HG03159 (cell line): ENCODE results near the gene GJB2.

Source experiments
- ATAC-seq: cut with Tn5 transposase; IDR thresholded peaks from one replicate; pipeline ENCODE4 v1.9.1; 2021; ENCODE audit warnings: mild to moderate bottlenecking, moderate library complexity; ENCODE audit not compliant: unreplicated experiment

Gene GJB2

DNA sequence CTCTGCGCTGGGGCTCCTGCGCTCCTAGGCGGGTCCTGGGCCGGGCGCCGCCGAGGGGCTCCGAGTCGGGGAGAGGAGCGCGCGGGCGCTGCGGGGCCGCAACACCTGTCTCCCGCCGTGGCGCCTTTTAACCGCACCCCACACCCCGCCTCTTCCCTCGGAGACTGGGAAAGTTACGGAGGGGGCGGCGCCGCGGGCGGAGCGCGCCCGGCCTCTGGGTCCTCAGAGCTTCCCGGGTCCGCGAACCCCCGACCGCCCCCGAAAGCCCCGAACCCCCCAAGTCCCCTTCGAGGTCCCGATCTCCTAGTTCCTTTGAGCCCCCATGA is at the start of gene GJB2:
Gene GJB2, minus strand, starts transcription at position 103 of the 326 bp plus-strand sequence. CDS start 3,357 bp downstream, outside the sequence.
- ATAC-seq: no peak

DNA sequence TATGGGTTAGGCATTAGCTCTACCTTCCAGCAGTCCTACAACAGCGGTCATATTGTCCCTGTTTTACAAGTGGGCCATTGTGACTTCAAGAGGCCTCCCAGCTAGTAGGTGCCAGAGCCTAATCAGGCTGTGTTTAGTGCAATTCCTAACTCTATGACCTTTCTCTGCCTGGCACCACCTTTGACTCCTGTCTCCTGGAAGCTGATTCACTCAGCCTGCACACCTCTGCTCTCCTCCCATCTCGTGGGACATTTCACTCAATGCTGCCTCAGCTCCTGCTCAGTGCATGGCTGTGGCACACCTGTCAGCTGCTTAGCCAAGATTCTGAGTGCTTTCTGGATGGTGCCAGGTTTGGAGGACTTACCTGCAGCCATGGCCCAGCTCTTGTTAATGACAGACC is 48.9 kb upstream of the GJB2 start:
- ATAC-seq: no peak

DNA sequence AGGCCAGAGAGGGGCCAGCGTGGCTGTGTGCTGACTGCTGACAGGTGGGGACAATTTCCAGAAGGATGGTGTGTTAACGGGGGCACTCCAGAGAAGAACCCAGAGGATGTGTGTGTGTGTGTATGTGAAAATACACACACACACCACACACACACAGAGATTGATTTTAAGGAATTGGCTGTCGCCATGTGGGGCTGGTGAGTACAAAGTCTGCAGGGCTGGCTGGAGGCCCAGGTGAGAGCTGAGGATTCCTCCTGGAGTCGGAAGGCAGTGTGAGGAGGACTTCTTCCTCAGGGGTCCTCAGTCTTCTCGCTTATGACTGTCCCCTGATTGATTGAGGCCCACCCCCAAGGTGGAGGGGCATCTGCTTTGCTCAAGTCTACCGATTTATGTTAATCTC is 47.0 kb upstream of the GJB2 start:
- no peak for ATAC-seq

DNA sequence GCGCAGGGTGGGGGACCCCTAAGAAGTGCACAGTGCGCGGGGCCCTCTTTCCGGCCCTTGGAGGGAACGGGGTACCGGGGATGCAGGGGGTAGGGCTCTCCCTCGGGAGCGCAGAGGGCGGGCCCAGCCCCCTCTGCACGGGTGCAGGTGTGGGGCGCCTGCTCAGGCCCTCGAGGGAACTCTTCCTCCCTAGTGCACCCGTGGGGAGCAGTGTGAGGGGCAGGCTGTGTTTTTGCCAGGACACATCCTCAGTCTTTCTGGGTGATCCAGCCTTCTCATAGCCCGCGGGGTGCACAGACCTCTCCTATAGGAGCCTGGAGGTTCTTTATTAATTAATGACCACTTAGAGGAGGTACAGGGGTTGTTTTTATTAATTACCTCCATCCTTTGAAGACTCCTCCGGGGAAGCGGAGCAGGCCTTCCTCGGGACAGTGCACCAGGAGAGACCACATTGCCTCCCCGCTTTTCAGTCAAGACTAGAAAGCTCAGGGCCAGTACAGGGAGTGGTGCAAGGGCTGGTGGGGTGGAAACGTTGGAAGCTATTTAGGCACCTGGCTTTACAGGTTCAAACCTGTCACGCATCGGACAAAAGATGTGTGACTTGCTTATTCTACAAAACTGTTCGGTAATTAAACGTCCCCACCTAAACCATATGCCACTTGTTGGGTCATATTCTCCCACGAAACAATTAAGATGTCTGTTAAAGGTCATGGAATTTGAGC is 40.0 kb upstream of the GJB2 start:
- no peak for ATAC-seq

DNA sequence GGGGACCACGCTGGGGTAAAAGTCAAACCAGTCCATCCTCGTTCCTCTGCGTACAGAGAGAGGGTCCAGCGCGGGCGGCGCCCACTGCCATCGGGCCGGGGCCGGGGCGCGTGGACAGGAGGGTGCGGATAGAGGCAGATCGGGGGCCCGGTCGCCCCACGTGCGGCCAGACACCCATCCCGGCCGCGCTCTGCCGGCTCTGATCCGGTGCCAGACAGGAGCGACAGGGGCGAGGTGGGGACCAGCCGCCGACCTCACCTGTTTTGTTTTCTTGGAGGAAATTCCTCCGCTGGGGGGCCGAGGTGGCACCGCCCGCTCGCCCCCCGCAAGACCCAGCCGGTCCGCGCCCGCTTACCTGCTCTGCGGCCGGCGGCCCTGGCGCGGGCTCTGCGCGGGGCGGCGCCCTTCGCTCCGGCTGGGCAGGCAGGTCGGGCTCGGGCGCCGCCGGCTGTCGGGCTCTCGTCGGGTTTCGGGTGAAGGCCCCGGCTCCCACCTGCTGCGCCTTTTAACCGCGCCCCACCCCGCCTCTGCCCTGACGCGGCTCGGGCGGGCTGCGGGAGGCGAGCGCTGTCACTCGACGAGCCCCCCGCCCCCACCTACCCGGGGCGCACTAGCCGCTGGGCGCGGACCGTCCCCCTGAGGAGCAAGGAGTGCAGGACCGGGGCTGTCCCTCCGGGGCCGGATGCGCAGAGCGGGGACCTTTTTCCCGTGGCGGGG is 39.3 kb upstream of the GJB2 start, which contains the start of gene GJB6:
Gene GJB6, minus strand, starts transcription at position 481 of the 717 bp plus-strand sequence. CDS start 8,839 bp downstream, outside the sequence.
- no peak for ATAC-seq

DNA sequence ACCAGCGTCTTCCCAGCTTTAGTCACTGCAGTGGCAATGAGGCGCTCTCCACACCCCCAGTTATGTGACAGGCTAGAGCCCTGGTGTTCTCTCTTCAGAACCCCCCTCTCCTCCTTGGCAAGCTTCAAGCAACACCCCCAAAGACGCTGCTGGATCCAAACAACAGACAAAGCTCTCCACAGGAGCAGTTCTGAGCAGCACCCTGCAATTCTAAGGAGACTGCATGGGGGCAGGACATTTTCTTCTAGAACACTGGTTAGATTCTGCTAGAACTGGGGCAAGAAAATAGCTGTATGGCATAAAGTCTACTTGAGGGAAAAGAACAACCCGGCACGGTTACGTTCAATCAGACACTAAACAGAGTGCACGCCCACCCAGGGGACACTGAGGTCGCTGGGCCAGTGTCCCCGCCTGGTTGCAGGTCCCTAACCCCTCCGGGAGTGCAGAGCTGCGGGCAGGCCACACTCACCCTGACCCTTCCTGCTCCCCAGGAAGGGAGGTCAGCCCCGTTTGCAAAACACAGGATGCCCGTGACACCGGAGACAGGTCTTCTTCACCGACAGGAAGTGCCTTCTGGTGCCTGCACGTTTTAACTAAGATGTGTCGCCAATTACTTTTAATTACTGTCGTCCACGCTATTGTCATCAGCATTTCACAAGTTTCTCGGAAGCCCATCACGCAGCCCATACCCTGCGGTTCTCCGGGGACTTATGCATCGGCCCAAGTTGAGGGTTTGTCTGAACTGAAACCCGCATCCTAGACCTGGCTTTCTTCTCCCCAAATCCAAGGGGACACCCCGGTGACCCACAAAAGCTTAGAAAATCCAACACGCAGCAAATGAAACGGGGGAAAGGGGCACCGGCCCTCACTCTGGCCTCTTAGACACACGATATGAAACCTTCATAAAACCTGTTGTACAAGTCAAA is 38.4 kb upstream of the GJB2 start:
- no peak for ATAC-seq

DNA sequence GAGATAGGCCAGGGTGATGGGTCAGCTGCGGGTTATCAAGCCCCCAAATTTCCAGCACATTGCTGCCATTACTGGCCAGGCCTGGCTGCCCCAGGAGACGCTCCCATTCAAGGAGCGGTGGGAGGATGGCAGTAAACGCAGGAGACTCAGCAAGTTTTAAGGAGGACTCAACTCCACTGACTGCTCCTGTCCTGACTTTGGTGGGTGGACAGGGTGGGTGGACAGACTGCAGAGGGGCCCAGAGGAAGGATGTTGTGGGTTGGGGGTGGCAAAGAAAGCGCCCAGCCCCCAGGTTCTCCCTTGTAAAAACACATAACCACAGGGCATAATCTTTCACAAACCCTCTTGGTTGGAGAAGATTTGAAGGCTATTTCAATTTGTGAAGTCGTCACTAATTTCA is 35.0 kb upstream of the GJB2 start:
- no peak for ATAC-seq

DNA sequence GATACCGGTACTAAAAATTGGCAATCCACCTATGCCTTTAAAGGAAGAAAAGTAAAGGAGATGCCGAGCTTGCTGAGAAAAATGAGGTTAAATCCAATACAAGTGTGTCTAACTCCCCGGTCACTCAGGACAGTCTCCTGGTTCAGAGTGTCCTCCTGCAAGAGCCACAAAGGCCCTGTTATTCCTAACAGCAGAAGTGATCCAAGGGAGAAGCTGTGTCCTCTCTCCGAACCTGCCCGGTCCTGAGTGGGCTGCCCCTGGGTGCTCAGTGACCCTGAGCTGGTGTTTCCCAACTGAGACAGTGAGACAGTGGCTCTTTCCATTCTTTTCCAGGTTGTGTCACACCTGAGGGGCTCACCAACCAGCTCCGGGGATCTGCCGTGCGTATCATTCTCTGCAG is 34.5 kb upstream of the GJB2 start:
- ATAC-seq: no peak

DNA sequence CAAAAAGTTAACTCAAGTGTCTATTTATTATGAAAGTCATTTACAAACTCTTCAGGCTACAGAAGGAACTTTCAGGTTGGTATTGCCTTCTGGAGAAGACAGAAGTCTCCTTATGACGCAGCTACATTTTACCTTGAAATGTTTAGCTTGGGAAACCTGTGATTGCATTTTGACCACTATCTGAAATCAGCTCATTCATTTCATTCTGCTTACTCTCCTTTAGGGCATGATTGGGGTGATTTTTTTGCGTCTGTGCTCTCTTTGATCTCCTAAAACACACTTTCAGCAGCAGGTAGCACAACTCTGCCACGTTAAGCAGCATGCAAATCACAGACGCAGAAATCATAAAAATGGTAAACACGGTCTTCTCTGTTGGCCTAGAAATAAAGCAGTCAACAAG is 29.8 kb upstream of the GJB2 start:
- no peak for ATAC-seq

DNA sequence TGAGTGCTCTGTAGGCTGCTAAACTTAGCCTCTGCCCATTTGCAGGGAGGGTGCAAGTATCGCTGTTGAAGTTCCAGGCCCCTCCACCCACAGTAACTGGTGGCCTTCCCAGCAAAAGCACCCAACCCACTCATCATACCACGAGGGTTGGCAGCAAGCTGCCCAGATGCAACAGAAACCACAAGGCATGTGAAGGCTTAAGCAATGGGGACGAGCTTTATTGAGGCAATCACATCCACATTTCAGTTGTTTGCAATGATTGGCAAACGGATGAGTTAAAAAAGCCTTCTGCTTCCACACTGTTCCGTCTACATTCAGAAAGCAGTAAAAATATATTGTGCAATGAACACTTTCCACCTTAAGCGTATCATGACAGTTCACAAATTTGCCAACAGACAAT is 29.0 kb upstream of the GJB2 start:
- no peak for ATAC-seq

DNA sequence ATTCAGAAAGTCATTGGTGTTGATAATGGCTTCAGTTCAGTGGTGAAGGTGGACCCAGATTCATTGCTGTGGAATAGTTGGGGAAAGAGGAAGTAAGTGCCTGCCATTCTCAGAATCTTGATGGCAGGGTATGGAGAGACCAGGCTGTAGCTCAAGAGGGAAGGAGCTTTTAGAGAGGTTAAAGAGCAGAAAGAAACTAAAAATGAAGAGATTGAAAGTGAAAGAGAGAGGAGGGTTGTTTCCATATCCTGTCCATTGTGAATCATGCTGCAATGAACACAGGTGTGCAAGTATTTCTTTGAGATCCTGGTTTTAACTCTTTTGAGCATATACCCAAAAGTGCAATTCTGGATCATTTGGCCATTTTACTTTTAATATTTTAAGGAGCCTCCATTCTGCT is 26.8 kb upstream of the GJB2 start:
- ATAC-seq: peak; percentile 95

DNA sequence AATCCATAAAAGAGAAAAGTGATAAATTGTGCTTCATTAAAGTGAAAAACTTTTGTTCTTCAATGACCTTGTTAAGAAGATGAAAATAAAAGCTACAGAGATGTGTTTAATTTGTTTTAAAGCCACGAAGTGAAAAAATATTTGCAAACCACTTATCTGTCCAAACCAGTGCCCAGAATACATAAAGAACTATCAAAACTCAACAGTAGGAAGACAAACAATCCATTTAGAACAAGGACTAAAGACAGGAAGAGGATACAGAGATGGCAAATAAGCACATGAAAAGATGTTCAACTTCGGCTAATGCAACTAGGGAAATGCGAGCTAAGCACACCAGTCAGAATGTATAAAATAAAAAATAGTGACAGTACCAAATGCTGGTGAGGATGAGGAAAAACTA is 24.4 kb upstream of the GJB2 start:
- no peak for ATAC-seq

DNA sequence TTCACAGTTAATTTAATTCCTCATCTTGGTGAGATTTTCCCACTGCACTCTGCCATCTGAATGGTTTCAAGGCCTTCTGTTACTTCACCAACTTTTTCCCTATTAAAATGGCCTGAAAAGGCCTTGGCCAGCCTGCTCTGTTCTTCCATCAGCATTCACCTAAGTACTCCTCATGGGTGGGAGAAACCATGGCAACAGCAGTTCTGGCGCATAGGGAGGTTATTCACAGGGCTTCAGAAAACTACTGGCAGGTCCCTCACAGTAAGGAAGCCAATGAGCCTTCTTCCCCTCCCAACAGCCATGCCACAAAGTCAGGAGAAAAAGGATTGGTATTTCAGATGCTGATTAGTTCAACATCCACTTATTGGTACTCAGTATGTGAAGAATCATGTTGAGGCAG is 17.2 kb upstream of the GJB2 start:
- no peak for ATAC-seq

DNA sequence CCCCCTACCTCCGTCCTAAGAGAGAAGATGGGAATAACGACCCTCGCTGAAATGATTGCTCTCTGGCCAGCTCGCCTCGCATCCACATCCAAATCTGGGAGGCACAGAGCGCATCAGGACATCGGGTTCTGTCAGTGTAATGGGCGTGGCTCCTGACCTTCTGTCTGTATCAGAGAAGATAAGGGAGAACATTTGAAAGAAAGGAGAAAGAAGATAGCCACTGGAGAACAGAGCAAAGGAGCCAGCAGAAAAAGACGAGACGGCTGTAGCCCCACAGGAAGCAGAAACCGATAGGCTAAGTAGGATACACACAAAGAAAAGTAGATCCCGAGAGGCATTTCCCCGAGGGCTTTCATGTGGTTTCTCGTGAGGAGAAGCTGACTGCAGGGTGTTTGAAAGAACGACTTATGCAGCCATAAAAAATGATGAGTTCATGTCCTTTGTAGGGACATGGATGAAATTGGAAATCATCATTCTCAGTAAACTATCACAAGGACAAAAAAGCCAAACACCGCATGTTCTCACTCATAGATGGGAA is 14.0 kb upstream of the GJB2 start:
- ATAC-seq: no peak

DNA sequence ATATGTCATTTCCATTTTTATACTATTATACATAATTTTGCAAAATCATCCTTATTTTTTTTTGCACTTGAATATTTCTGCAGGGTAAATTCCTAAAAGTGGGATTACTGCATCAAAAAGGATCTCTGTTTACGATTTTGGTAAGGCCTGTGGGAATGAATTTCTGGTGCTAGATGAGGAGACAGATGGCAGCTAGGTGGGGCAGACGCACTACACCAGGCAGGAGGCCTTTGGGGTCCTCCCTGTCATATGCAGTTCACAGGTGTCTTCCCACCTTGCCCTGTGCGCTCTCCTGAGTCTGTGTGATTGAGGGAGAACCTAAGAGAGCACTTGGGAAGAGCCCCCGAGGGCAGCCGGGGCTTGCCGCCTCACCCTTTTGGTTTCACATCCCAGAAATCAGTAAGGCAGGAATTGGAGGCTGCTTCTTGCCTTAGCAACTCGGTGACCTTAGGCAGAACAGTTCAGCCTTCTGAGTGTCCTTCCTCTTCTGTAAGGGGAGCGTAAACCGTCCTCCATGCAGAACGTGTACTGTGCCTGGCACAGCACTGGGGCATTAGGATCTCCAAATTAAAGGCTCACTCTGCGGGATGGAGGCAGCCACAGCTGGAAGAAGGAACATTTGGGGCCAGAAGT is 13.4 kb upstream of the GJB2 start:
- no peak for ATAC-seq

DNA sequence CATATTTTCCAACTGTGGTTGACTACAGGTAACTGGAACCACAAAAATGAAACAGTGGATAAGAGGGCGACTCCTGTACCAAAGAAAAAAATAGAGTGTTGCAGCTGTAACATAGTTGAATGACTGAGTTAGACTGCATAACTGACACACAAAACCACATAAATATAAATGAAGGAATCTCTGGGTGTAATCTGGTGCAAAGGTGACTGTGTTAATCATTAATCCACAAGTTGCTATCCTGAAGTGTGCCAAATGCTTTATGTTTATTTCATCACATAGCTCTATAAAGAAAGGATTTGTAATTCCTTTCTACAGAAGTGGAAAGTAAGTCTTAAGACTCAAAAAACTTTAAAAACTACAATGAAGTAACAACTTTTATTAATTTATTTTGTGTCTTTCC is 6.0 kb upstream of the GJB2 start:
- ATAC-seq: no peak

DNA sequence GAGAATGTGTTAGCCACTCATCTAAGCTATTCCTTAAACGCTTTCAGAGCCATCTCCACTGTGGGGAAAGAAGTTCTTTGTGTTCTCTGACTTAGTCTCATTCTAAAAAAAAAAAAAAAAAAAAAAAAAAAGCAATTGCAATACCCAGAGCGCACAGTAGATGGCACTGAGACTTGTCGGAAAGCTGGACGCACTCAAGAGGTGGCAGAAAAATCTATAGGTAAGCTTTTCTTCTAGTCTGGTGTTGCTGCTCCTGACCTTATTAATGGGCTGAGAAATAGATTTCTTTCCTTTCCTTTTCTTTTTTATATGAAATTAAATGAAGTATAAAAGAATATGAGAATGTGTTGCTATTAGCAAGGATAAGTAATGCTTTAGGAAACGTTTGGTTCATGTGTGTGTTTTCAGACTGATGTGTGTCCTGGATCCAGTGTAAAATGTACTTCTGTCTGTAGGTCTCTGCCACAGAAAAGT is 4.7 kb upstream of the GJB2 start:
- ATAC-seq: no peak

DNA sequence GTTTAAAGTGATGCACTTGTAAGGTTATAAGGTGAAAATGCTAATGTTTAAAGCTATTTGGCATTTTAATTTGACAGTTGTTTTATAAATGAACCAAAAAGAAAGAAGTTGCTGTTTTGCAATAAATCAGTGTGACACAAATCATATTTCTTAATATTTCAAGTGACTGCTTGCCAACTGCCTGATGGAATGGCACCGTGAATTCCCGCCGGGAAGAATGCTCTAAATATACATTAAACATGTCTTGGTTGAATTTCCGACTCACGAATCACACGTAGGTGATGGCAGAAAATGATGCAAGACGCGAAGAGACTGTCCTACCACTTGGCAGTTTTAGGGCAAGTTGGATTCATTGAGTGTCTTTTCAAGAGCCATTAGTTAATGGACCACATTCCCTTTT is 3.1 kb upstream of the GJB2 start:
- ATAC-seq: no peak

DNA sequence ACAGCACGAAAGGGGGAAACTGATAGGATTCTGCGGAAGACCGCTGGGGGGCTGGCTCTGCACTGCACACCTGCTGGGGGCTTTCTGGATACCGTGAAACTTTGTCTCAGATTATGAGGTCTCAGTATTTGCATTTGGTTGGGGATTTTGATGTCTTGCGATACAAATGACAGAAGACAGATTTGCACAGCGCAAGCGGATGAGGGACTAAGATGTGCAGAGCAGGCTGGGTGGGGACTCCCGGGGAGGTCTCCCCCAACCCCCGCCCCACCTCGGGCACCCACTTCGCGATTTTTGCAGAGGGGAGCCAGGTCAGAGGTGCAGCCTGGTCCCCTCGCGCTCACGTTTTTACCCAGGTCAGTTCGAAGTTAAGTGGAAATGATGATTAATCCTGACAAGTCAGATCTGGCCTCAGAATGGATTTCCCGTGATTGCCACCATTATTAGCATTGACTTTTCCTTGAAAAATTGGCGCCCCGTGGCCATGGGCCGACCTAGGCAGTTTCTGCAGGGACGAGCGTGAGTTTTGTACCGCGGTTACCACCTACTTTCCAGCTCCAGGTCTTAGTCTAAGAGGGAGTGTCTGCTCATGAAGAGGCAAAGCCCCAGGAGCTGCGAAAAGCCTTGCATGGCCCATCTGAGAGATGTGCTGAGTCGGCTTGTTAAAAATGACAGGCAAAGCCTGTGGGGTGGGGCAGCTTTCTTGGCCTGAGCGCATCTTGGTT is 1.3 kb upstream of the GJB2 start:
- ATAC-seq: no peak
